Karpas-422 (cell line): ENCODE data around the gene DCANP1. TPM values are rescaled to one million over a fixed set of nuclear protein-coding genes. Genes with fewer than 3 reads are reported as not detected.

Source experiments
- DNase-seq: peaks from one replicate; pipeline ENCODE4 v3.0.0-alpha.2; 2015
- H2AFZ ChIP-seq: fragments of 200-600 bp; sonication (generic); 2 replicates; pipeline ENCODE4 v1.6.1; 2014; ENCODE audit warnings: antibody characterized with exemption, low read length, mixed read lengths
- H3K27ac ChIP-seq: fragments of 200-600 bp; sonication (generic); 2 replicates; pipeline ENCODE4 v1.5.1; 2014; ENCODE audit warnings: mild to moderate bottlenecking, low read length, moderate library complexity
- H3K27me3 ChIP-seq: fragments of 200-600 bp; sonication (generic); 2 replicates; pipeline ENCODE4 v1.6.1; 2014; ENCODE audit warnings: low read length, mixed read lengths
- H3K36me3 ChIP-seq: fragments of 200-600 bp; sonication (generic); 2 replicates; pipeline ENCODE4 v1.6.1; 2014; ENCODE audit warnings: low read length, mixed read lengths; ENCODE audit not compliant: insufficient read depth
- H3K4me1 ChIP-seq: fragments of 200-600 bp; sonication (generic); 2 replicates; pipeline ENCODE4 v1.6.1; 2014; ENCODE audit warnings: mild to moderate bottlenecking, low read length, mixed read lengths
- H3K4me2 ChIP-seq: fragments of 200-600 bp; sonication (generic); 2 replicates; pipeline ENCODE4 v1.6.1; 2014; ENCODE audit warnings: low read length, low read depth, mild to moderate bottlenecking; ENCODE audit not compliant: poor library complexity, severe bottlenecking
- H3K4me3 ChIP-seq: fragments of 200-600 bp; sonication (generic); 2 replicates; pipeline ENCODE4 v1.5.1; 2014; ENCODE audit warnings: mild to moderate bottlenecking, antibody characterized with exemption, low read length, mixed read lengths
- H3K79me2 ChIP-seq: fragments of 200-600 bp; sonication (generic); 2 replicates; pipeline ENCODE4 v1.6.1; 2014; ENCODE audit warnings: mild to moderate bottlenecking, low read length, mixed read lengths
- H3K9ac ChIP-seq: fragments of 200-600 bp; sonication (generic); 2 replicates; pipeline ENCODE4 v1.6.0; 2014; ENCODE audit warnings: low read length
- H3K9me2 ChIP-seq: fragments of 200-600 bp; sonication (generic), shearing (Covaris generic); replicated peaks from 2 replicates; pipeline ENCODE4 v1.6.0; 2014; ENCODE audit warnings: mild to moderate bottlenecking, low read length, moderate library complexity; ENCODE audit not compliant: insufficient read depth
- H3K9me3 ChIP-seq: fragments of 300-700, 200-600 bp; sonication (generic); 2 replicates; pipeline ENCODE4 v1.6.1; 2014; ENCODE audit warnings: low read length, mixed read lengths
- H4K20me1 ChIP-seq: fragments of 200-600 bp; sonication (generic); 2 replicates; pipeline ENCODE4 v1.6.1; 2014; ENCODE audit warnings: mild to moderate bottlenecking, antibody characterized with exemption, low read length, low read depth; ENCODE audit not compliant: insufficient read depth
- total RNA-seq: library from RNA; depleted of rRNA; stranded (reverse); fragments of >200 nt; shearing (Covaris generic); gene quantifications from 2 replicates; pipeline ENCODE4 v1.2.3, GENCODE V29; 2014; ENCODE audit warnings: low replicate concordance

Gene DCANP1
- total RNA-seq, 1 experiment from 2014 or later: not detected

DNA sequence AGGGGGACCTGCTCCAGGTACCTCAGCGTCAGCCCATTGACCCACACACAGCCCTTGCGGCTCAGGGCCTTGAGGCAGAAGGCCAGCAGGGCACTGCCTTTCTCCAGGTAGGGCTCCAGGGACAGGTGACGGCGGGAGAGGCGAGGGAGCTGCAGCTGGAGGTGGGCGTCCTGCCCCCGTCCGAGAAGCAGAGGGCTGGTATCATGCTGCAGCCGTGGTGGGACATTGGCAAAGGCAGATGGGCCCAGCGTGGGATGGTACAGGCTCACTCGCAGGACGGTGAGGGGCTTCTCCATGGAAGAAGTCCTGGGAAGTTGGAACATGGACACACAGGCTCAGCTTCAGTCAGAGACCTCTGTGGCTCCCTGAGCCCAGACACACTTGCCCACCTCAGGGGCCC, 2.5 kb upstream of the DCANP1 start:
- H3K79me2 ChIP-seq: no peaks in the 10 kb centered on the region
- H3K36me3 ChIP-seq: no peaks in the 10 kb centered on the region
- H2AFZ ChIP-seq: no peak overlapping the region
- H3K9me3 ChIP-seq: no peaks in the 10 kb centered on the region
- DNase-seq: no peak
- H4K20me1 ChIP-seq: no peaks in the 10 kb centered on the region
- no peaks in the 10 kb centered on the region for H3K9me2 ChIP-seq
- no peak overlapping the region for H3K4me2 ChIP-seq
- no peaks in the 10 kb centered on the region for H3K4me1 ChIP-seq
- no peak overlapping the region for H3K4me3 ChIP-seq
- H3K27ac ChIP-seq: no peak overlapping the region
- H3K9ac ChIP-seq: no peak overlapping the region
- H3K27me3 ChIP-seq: no peaks in the 10 kb centered on the region

- no peak for DNase-seq
- H4K20me1 ChIP-seq: no peaks in the 10 kb centered on the region
- H3K9me2 ChIP-seq: no peaks in the 10 kb centered on the region
- H3K27ac ChIP-seq: no peak overlapping the region
- no peaks in the 10 kb centered on the region for H3K9me3 ChIP-seq
- H3K79me2 ChIP-seq: no peaks in the 10 kb centered on the region
- H2AFZ ChIP-seq: no peak overlapping the region
- no peak overlapping the region for H3K4me2 ChIP-seq
- H3K4me3 ChIP-seq: no peak overlapping the region
- H3K9ac ChIP-seq: no peak overlapping the region
- no peaks in the 10 kb centered on the region for H3K36me3 ChIP-seq
- H3K27me3 ChIP-seq: no peaks in the 10 kb centered on the region
- H3K4me1 ChIP-seq: no peaks in the 10 kb centered on the region
These were observed 1.8 kb upstream of the DCANP1 start for GRCh38 chr5:135448791-135449507.

- Histone ChIP-seq H3K4me3 (no peak overlapping the region), H3K9me2 (no peaks in the 10 kb centered on the region), H3K9me3 (no peaks in the 10 kb centered on the region), H3K27me3 (no peaks in the 10 kb centered on the region), H2AFZ (no peak overlapping the region), H3K9ac (no peak overlapping the region), H3K27ac (no peak overlapping the region), H3K79me2 (no peaks in the 10 kb centered on the region), H3K4me2 (no peak overlapping the region), H4K20me1 (no peaks in the 10 kb centered on the region), H3K36me3 (no peaks in the 10 kb centered on the region), H3K4me1 (no peaks in the 10 kb centered on the region)
- DNase-seq: no peak
These were observed 1.1 kb upstream of the DCANP1 start for GRCh38 chr5:135448071-135448739.

DNA sequence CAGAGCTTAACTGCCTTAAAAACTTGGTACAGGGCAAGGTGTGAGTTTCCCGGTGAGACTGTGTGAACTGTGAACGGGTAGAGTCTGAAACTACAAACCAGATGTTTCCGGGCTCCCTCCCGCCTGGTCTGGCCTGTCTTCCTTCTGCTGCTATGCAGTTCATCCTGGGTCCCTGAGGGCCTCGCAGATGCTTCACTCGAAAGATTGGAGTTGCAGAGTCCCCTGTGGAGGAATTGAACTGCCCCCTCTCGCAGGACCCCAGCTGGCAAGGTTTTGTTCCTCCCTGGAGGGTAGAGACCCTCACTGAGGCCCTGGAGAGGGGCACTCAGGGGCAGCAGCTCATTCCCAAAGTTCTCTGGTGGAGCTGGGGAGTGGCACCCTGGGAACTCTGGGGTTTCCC, 533 bp downstream of the DCANP1 start:
- H3K4me1 ChIP-seq: no peaks in the 10 kb centered on the region
- H3K79me2 ChIP-seq: no peaks in the 10 kb centered on the region
- no peaks in the 10 kb centered on the region for H3K9me2 ChIP-seq
- no peak overlapping the region for H3K4me2 ChIP-seq
- H4K20me1 ChIP-seq: no peaks in the 10 kb centered on the region
- H3K27ac ChIP-seq: no peak overlapping the region
- H2AFZ ChIP-seq: no peak overlapping the region
- no peak for DNase-seq
- H3K9me3 ChIP-seq: no peaks in the 10 kb centered on the region
- H3K9ac ChIP-seq: no peak overlapping the region
- H3K4me3 ChIP-seq: no peak overlapping the region
- no peaks in the 10 kb centered on the region for H3K27me3 ChIP-seq
- H3K36me3 ChIP-seq: no peaks in the 10 kb centered on the region

DNA sequence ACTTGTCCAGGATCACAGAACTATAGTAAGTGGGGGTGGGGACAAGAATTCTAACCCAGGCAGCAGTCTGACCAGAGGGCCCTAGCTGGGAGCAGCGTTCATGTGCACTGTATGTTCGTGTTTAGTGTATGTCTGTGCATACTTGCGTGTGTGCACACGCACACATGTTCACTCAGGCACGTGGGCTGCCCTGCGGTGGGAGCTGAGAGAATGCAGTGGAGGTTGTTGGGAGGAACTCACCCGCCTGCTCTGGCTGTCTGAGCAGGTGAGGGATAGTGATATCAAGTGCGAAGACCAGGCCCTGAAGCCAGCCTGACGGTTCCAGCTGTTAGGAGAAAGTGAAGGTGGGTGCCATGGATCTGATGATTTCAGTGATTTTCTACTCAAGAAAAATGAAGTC, 942 bp downstream of the DCANP1 start:
- H3K9me3 ChIP-seq: no peaks in the 10 kb centered on the region
- H3K4me2 ChIP-seq: no peak overlapping the region
- no peaks in the 10 kb centered on the region for H3K27me3 ChIP-seq
- no peaks in the 10 kb centered on the region for H4K20me1 ChIP-seq
- H3K79me2 ChIP-seq: no peaks in the 10 kb centered on the region
- no peak overlapping the region for H2AFZ ChIP-seq
- no peaks in the 10 kb centered on the region for H3K9me2 ChIP-seq
- H3K27ac ChIP-seq: no peak overlapping the region
- DNase-seq: no peak
- H3K4me1 ChIP-seq: no peaks in the 10 kb centered on the region
- no peak overlapping the region for H3K4me3 ChIP-seq
- H3K9ac ChIP-seq: no peak overlapping the region
- no peaks in the 10 kb centered on the region for H3K36me3 ChIP-seq

GRCh38 chr5:135445306-135445985, 1.7 kb downstream of the DCANP1 start:
- H2AFZ ChIP-seq: no peak overlapping the region
- no peak for DNase-seq

GRCh38 chr5:135444881-135445280, 2.3 kb downstream of the DCANP1 start:
- Histone ChIP-seq H2AFZ (no peak overlapping the region), H3K9ac (no peak overlapping the region), H3K9me3 (no peaks in the 10 kb centered on the region), H3K36me3 (no peaks in the 10 kb centered on the region), H3K4me1 (no peaks in the 10 kb centered on the region), H3K27me3 (no peaks in the 10 kb centered on the region), H3K9me2 (no peaks in the 10 kb centered on the region), H3K27ac (no peak overlapping the region), H3K79me2 (no peaks in the 10 kb centered on the region), H4K20me1 (no peaks in the 10 kb centered on the region), H3K4me2 (no peak overlapping the region), H3K4me3 (no peak overlapping the region)
- DNase-seq: no peak

More at GRCh38 chr5:135445306-135445985, 1.7 kb downstream of the DCANP1 start:
- H3K4me2 ChIP-seq: no peak overlapping the region
- no peaks in the 10 kb centered on the region for H3K27me3 ChIP-seq
- H3K79me2 ChIP-seq: no peaks in the 10 kb centered on the region
- no peak overlapping the region for H3K9ac ChIP-seq
- H3K27ac ChIP-seq: no peak overlapping the region
- no peaks in the 10 kb centered on the region for H3K9me2 ChIP-seq
- H3K36me3 ChIP-seq: no peaks in the 10 kb centered on the region
- H4K20me1 ChIP-seq: no peaks in the 10 kb centered on the region
- H3K4me1 ChIP-seq: no peaks in the 10 kb centered on the region
- no peaks in the 10 kb centered on the region for H3K9me3 ChIP-seq
- H3K4me3 ChIP-seq: no peak overlapping the region

DNA sequence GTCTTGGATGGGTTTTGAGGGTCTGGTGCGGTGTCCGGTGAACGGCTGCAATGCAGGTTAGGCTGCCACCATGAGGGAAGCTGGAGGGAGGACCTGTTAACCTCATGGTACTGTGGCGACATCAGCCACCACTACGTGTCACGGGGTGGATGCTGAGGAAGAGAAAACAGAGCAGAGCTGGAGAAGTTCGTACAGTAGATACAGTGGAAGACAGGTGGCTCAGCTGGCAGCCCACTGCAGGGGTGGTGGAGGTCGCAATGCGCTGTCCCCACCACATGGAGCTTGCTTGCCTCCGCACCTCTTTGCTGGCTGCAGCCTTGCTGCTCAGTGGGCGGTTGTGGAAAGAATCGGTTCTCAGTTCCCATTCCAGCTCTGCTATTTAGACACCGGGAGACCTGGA, 2.8 kb downstream of the DCANP1 start:
- H3K9ac ChIP-seq: no peak overlapping the region
- H2AFZ ChIP-seq: no peak overlapping the region
- H3K9me3 ChIP-seq: no peaks in the 10 kb centered on the region
- no peak overlapping the region for H3K4me3 ChIP-seq
- H3K9me2 ChIP-seq: no peaks in the 10 kb centered on the region
- H3K27ac ChIP-seq: no peak overlapping the region
- H3K4me2 ChIP-seq: no peak overlapping the region
- H3K36me3 ChIP-seq: no peaks in the 10 kb centered on the region
- H4K20me1 ChIP-seq: no peaks in the 10 kb centered on the region
- H3K27me3 ChIP-seq: no peaks in the 10 kb centered on the region
- no peaks in the 10 kb centered on the region for H3K4me1 ChIP-seq
- H3K79me2 ChIP-seq: no peaks in the 10 kb centered on the region
- no peak for DNase-seq
